ENCODE results near the gene SUPT3H. TPM values are rescaled to one million over a fixed set of nuclear protein-coding genes. Genes with fewer than 3 reads are reported as not detected.

The SUPT3H gene
- total and polyA plus RNA-seq, 7 donors: 1.7 to 4.3 (median 2.8) TPM

GRCh38 chr6:45367999-45368398, 9.7 kb downstream of the SUPT3H start:
- Histone ChIP-seq H3K36me3 (ENCODE audit: insufficient read depth in 1 of 2, low read depth in 1 of 2) (no peaks in the 10 kb centered on the region), H3K4me1 (no peaks in the 10 kb centered on the region), H3K9me3 (no peaks in the 10 kb centered on the region), H3K27ac (no peak overlapping the region), H3K27me3 (ENCODE audit: insufficient read depth in 3 of 3, low read length in 2 of 3) (no peaks in the 10 kb centered on the region), H3K4me3 (no peak overlapping the region)
- TF ChIP-seq CTCF (IDR thresholded peaks at IDR 0.05): no peak
- no peak for ATAC-seq
- intact Hi-C loops (cut with DNase I): no loop called here
- no peak for DNase-seq

DNA sequence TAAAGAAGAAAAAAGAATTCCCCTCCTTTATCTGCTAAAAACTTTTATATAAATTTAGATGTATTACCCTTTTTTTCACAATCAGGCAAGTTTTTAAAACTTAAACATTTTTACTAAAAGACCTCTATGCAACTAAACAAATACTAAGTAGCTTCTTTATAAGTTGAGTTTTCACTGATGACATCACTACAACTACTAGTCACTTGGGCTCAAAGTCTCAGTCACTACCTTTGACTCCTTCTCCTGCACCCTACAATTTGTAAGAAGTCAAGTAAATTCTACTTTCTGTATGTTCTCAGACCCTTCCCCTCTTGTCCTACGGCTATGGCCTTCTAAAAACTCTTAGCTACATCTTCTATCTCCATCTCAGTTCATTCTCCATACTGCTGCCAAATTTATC, 11.2 kb downstream of the SUPT3H start:
- no peaks in the 10 kb centered on the region for H3K27me3 ChIP-seq (ENCODE audit: insufficient read depth in 3 of 3, low read length in 2 of 3)
- H3K27ac ChIP-seq: no peak overlapping the region
- ATAC-seq: no peak
- no peaks in the 10 kb centered on the region for H3K36me3 ChIP-seq (ENCODE audit: insufficient read depth in 1 of 2, low read depth in 1 of 2)
- H3K9me3 ChIP-seq: no peaks in the 10 kb centered on the region
- no peaks in the 10 kb centered on the region for H3K4me1 ChIP-seq
- intact Hi-C loops (cut with DNase I): no loop called here
- no peak overlapping the region for H3K4me3 ChIP-seq
- no peak for DNase-seq
- no peak for TF ChIP-seq CTCF (IDR thresholded peaks at IDR 0.05)
- WGBS, 3 donors: 92 to 100% (median 97%) methylated on average over 1 of the region's 1 CpG

GRCh38 chr6:45365036-45365435, 12.7 kb downstream of the SUPT3H start:
- TF ChIP-seq CTCF (IDR thresholded peaks at IDR 0.05): no peak
- DNase-seq: no peak
- H3K4me1 ChIP-seq: no peaks in the 10 kb centered on the region
- no peak overlapping the region for H3K27ac ChIP-seq
- H3K27me3 ChIP-seq (ENCODE audit: insufficient read depth in 3 of 3, low read length in 2 of 3): no peaks in the 10 kb centered on the region
- H3K4me3 ChIP-seq: no peak overlapping the region
- no peak for ATAC-seq
- intact Hi-C loops (cut with DNase I): no loop called here
- 91 to 94% (median 91%) methylated on average over 1 of the region's 1 CpG for WGBS, 3 donors
- H3K36me3 ChIP-seq (ENCODE audit: insufficient read depth in 1 of 2, low read depth in 1 of 2): no peaks in the 10 kb centered on the region
- no peaks in the 10 kb centered on the region for H3K9me3 ChIP-seq

DNA sequence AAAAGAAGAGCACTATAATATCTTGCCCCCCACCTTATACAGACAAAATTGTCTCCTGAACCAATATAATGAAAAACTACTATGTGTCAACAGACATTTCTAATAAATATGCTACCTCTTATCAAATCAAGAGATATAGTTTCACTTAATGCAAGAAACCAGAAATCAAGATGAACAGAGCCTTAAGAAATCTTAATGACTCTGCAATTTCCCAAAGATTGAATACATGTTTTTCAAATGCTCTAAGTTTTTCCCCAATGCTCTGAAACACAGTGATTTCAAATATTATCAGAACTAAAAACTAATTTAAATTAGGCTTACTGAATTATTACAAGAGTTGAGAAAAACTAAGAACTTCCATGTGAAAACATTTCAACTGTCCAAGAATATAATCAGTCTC, 13.3 kb downstream of the SUPT3H start:
- Histone ChIP-seq H3K27ac (no peak overlapping the region), H3K4me3 (no peak overlapping the region), H3K27me3 (ENCODE audit: insufficient read depth in 3 of 3, low read length in 2 of 3) (no peaks in the 10 kb centered on the region), H3K36me3 (ENCODE audit: insufficient read depth in 1 of 2, low read depth in 1 of 2) (no peaks in the 10 kb centered on the region), H3K4me1 (no peaks in the 10 kb centered on the region), H3K9me3 (no peaks in the 10 kb centered on the region)
- intact Hi-C loops (cut with DNase I): no loop called here
- no peak for TF ChIP-seq CTCF (IDR thresholded peaks at IDR 0.05)
- DNase-seq (no peak), ATAC-seq (no peak)

GRCh38 chr6:45353654-45354053, 24.1 kb downstream of the SUPT3H start:
- ATAC-seq (no peak), DNase-seq (no peak)
- intact Hi-C loops (cut with DNase I): no loop called here
- no peaks in the 10 kb centered on the region for H3K36me3 ChIP-seq (ENCODE audit: insufficient read depth in 1 of 2, low read depth in 1 of 2)
- 94 to 100% (median 95%) methylated on average over 2 of the region's 2 CpGs for WGBS, 3 donors
- no peak overlapping the region for H3K27ac ChIP-seq
- H3K4me3 ChIP-seq: no peak overlapping the region
- H3K27me3 ChIP-seq (ENCODE audit: insufficient read depth in 3 of 3, low read length in 2 of 3): no peaks in the 10 kb centered on the region
- no peaks in the 10 kb centered on the region for H3K9me3 ChIP-seq
- no peak for TF ChIP-seq CTCF (IDR thresholded peaks at IDR 0.05)
- peaks cover 17% of the 10 kb centered on the region for H3K4me1 ChIP-seq

All from psoas muscle (tissue), 8 donors.